Esophagus squamous epithelium (tissue), 4 donors: ENCODE data around the gene PRKD3.

Source experiments
- POLR2A ChIP-seq, 4 donors: fragments of 450-650 bp; IDR thresholded peaks; one replicate each; pipeline ENCODE4 v1.6.1; 2017; ENCODE audit warnings: antibody characterized with exemption in 4 of 4, mild to moderate bottlenecking in 4 of 4, moderate library complexity in 3 of 4
- TF ChIP-seq, protein P1 (sequence below), 6 experiments: fragments of 450-650 bp in 4 of 6; fragments of 200-600 bp in 2 of 6; sonication (generic) in 2 of 6; IDR thresholded peaks; one replicate each; pipeline ENCODE4 v1.5.1; 2016 to 2019; ENCODE audit warnings: antibody characterized with exemption in 6 of 6, mild to moderate bottlenecking in 4 of 6, moderate library complexity in 4 of 6

DNA sequence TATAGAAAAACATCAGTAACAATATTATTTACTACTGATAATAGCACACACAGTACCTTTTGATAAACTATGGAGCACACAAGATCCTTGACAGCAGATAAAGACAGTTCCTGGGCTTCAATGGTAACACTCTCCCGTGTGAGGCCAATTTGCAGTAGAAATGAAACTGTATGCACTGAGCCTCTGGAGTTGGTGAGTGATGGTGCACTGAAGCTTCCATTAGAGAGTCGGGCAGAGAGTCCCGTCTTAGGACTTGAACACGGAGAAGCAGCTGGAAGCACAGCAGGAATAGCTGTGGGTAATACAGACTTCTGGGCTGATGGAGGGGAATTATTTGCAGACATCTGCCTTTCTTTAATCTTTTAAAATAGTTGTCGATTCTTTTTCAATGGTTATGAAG is 8.5 kb downstream of the PRKD3 start:
- TF ChIP-seq, protein P1, sequence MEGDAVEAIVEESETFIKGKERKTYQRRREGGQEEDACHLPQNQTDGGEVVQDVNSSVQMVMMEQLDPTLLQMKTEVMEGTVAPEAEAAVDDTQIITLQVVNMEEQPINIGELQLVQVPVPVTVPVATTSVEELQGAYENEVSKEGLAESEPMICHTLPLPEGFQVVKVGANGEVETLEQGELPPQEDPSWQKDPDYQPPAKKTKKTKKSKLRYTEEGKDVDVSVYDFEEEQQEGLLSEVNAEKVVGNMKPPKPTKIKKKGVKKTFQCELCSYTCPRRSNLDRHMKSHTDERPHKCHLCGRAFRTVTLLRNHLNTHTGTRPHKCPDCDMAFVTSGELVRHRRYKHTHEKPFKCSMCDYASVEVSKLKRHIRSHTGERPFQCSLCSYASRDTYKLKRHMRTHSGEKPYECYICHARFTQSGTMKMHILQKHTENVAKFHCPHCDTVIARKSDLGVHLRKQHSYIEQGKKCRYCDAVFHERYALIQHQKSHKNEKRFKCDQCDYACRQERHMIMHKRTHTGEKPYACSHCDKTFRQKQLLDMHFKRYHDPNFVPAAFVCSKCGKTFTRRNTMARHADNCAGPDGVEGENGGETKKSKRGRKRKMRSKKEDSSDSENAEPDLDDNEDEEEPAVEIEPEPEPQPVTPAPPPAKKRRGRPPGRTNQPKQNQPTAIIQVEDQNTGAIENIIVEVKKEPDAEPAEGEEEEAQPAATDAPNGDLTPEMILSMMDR (IDR thresholded peaks at IDR 0.05) = no peak
- no peak for TF ChIP-seq POLR2A (IDR thresholded peaks at IDR 0.05)
